HL-60/S4 treated with phorbol 12-myristate 13-acetate at 8.2 ng/mL for 4 days and 3 days (cell line): ENCODE results near the gene CD99L2.

Experiments used
- in situ Hi-C: fragments of 300-500 bp; cut with MboI; formaldehyde crosslinking; loops from 2 replicates; pipeline ENCODE4 v1.15.0; 2022; ENCODE audit warnings: low sequenced_read_pairs

CD99L2 gene

GRCh38 chrX:150898343-150899190 lies at the start of gene CD99L2:
Gene CD99L2, minus strand, starts transcription at chrX:150898668. Its CDS starts 80 bp downstream, at chrX:150898588.
- in situ Hi-C loops = no loop called here

DNA sequence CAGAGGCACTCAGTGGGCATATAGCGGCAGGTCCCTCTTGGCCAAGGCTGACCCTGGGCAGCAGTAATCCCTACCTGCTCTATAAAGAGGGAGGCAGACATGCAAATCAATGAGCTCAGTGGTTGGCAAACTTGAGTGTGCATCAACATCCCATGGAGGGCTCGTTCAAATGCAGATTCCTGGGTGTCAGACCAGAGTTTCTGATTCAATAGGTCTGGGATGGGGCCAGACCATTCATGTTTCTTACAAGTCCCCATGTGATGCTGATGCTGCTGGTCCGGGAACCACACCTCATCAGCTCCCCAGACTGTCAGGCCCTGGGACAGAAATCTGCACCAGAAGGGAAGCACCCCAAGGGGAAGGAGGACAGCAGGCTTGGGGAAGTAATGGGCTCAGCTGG lies 45.8 kb upstream of the CD99L2 start:
- in situ Hi-C loops = no loop called here

DNA sequence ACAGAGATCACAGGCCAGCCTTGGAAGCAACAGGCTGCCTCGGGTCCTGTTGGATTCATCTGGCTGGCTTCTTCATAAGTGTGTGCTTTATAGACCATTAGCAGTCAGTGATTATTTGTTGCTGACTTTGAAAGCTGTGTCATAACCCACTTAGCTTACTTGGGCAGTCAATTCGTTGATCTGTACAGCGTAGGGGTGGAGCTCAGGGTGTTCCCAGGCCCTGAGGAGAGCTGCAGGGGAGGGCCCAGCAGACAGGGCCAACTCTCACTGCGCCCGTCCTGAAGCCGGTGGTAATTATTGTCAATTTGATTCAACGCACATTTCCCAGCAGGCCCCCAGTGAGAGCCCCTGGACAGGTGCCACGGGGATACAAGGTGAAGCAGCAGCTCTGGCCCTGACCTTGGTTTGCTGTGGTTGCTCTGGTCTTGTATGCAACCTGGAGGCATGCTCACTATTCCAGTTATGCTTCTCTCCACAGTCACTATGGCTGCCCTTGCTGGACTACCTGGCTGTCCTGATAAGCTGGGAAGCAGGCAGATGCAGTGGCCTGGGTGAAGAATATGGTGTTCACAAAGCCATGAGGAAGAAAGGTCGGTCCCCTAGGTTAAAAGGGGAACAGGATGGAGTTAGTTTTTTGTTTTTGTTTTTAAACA lies 44.6 kb upstream of the CD99L2 start:
- in situ Hi-C loops = no loop called here

DNA sequence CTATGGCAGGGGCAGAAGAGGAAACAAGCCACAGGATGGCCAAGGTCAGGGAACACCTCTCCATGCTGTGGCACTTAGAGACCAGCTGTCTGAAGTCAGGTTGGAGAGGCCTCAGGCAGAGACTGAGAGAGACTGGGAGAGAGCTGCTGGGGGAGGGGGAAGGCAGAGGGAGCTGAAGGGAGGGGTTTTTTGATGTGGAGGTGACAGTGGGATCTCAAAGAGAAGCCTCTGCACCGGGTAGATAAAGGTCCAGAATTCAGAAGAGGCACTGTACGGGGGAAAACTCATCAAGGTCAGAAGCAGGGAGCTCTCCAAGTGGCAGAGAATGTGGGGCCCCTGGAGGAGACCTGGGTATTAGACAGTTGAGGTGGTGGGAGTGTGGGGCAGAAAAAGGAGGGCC lies 43.1 kb upstream of the CD99L2 start:
- in situ Hi-C loops = no loop called here

- in situ Hi-C loops = no loop called here
Measured at GRCh38 chrX:150940844-150941495, 42.5 kb upstream of the CD99L2 start.

DNA sequence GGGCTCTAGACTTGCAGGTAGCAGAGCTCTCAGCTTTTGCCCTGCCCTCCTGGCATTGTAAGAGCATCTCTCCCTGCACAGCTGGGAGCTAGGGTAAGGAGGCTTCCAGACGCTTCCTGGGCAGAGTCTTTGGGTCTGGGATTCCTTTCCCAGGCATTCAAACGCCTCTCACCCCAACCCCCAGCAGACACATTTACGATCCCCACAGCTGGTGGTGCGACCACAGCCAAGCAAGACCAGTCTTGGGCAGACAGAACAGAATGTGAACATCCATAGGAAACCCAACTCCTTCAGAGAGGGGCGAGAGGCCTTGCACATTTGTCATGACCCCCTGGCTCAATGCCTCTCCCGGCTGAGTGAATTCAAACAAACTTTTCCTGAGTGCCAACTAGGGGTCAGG lies 38.1 kb upstream of the CD99L2 start:
- in situ Hi-C loops = no loop called here

- in situ Hi-C loops = no loop called here
Measured at GRCh38 chrX:150935467-150935866, 37.0 kb upstream of the CD99L2 start.

DNA sequence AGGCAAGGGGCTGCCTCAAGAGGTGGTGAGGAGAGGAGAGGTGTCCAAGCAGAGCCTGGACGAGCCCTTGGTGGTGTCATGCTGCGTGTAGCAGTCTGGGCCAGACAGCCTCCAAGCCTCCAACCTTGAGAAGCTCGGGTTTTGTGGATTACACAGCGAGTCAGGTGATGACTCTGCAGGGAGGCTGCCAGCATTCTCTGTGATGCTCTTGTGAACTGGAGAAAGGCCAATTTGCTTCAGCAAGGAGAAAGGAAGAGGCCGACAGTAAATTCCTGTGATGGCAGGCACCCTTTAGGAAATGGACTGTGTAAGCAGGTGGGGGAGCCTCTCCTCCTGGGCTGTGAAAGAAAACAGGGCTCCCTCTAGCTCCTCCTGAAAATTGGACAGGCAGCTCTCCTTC lies 36.0 kb upstream of the CD99L2 start:
- in situ Hi-C loops = no loop called here

DNA sequence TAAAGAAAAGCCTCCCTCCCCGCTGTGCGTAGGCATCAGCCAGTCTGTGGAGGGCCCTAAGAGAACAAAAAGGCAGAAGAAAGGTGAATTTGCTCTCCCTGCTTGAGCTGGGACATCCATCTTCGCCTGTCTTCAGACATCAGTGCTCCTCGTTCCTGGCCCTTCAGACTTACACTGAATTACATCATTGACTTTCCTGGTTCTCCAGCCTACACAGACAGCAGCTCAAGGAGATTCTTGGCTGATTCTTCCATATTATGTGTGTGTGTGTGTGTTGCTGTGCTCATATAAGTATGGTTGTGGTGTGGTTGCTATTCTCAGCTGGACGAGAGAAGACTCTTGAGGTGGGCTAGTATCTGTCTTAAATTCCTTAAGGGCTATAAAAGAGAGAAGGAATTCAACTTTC lies 35.5 kb upstream of the CD99L2 start:
- in situ Hi-C loops = no loop called here

DNA sequence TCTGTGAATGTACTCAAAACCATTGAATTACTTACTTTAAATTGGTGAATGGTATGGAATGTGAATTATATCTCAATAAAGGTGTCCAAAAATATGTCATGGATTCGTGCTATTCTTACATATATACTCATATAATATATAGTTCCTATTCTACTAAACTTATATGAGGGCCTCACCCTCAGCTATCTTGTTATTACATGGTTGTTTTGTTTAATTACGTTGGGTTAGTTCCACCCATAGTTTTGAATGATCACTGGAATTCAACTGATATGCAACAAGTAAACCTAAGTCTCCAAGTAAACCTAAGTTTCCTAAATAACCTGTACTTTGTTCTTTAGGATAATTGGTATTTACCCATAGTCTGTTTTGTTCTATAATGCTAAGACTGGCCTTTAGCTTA lies 30.6 kb upstream of the CD99L2 start:
- in situ Hi-C loops = no loop called here

- in situ Hi-C loops = no loop called here
Measured at GRCh38 chrX:150926791-150927190, 28.3 kb upstream of the CD99L2 start.

DNA sequence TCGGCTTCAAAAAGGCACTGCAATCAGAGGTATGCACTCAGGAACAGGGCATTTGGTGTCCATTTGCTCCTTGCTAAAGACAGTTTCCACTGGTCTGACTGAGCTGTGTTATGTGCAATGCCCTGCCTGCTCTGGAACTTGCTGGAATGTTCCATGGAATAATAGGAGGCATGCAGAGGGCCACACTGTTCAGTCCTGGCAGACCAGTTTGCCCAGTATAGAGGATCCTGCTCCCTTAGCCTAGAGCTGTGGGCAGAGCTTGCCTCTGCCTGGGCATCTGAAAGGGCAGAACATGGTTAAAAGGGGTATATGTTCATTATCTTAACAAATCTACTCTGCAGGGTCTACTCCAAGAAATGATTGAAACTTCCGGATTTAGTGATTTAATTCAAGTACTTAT lies 27.8 kb upstream of the CD99L2 start:
- in situ Hi-C loops = no loop called here

- in situ Hi-C loops = no loop called here
Measured at GRCh38 chrX:150919401-150919800, 20.9 kb upstream of the CD99L2 start.

DNA sequence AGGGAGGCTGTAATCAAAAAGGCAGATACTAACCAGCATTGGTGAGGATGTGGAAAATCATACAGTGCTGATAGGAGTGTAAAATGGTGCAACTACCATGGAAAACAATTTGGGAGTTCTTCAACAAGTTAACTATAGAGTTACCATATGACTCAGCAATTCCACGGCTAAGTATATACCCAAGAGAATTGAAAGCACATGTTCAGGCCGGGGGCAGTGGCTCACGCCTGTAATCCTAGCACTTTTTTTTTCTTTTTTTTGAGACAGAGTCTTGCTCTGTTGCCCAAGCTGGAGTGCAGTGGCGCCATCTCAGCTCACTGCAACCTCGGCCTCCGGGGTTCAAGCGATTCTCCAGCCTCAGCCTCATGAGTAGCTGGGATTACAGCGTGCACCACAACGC lies 15.0 kb upstream of the CD99L2 start:
- in situ Hi-C loops = no loop called here

DNA sequence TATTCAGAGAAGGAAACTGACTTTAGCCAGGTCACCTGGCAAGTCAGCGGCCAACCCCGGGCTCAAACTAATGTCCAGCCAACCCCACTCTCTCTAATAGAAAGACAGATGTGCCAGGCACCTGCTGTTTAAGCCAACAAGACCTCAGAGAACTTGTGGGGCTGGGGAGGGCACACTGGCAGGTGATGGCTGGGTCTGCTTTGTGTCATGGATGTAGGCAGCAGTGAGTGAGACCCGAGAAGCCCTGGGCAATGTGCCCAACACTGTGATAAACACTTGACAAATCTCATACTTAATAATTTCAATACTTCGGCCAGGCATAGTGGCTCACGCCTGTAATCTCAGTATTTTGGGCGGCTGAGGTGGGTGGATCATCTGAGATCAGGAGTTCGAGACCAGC lies 9.0 kb upstream of the CD99L2 start:
- in situ Hi-C loops = no loop called here

DNA sequence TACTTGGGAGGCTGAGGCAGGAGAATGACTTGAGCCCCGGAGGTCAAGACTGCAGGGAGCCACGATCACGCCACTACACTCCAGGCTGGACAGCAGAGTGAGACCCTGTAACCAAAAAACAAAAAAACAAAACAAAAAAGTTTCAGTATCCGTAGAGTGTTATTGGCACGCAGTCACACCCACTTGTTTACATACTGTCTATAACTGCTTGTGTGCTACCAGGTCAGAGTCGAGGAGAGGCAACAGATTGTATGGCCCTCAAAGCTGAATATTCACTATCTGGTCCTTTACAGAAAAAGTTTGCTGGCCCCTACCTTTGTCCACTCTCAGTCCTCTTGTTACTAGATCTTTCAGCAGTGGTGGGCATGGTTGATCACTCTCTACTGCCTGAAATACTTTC lies 8.2 kb upstream of the CD99L2 start:
- in situ Hi-C loops = no loop called here

DNA sequence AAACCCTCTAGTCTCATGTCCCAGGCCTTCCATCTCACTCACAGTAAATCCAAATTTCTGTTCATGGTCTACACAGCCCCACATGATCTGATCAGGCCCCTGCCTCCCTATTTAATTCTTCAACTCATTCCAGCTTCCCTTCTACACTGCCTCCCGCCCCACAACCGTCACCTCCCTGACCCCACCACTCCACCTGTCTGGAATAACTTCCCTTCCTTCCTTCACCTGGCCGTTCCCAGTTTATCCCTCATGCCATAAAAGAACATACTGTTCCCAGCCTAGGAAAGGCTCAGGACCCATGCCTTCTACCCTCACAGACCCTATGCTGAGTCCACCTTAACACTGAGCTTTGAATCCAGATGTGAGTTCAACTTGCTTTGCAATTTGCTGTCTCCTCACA lies 6.8 kb upstream of the CD99L2 start:
- in situ Hi-C loops = no loop called here

GRCh38 chrX:150903110-150903508 lies 4.6 kb upstream of the CD99L2 start:
- in situ Hi-C loops = no loop called here

GRCh38 chrX:150902434-150903109 lies 4.1 kb upstream of the CD99L2 start:
- in situ Hi-C loops = no loop called here

- in situ Hi-C loops = no loop called here
Measured at GRCh38 chrX:150899191-150899757, 806 bp upstream of the CD99L2 start.
